Esophagus muscularis mucosa (tissue), 3 donors: ENCODE data around the gene KIF14.

ENCODE experiments used
- CTCF ChIP-seq, 3 experiments: fragments of 200-600 bp in 2 of 3; fragments of 450-650 bp in 1 of 3; sonication (generic) in 2 of 3; IDR thresholded peaks; one replicate each; pipeline ENCODE4 v1.5.1; 2017 to 2019; ENCODE audit warnings: antibody characterized with exemption in 3 of 3, mild to moderate bottlenecking in 2 of 3, moderate library complexity in 1 of 3
- POLR2A ChIP-seq: fragments of 450-650 bp; IDR thresholded peaks from one replicate; pipeline ENCODE4 v1.6.1; 2017; ENCODE audit warnings: antibody characterized with exemption, moderate library complexity, mild to moderate bottlenecking, low read depth
- POLR2AphosphoS5 ChIP-seq, 2 donors: sonication (generic); formaldehyde crosslinking; IDR thresholded peaks; one replicate each; pipeline ENCODE4 v1.6.1; 2017; ENCODE audit warnings: antibody characterized with exemption in 2 of 2

- TF ChIP-seq CTCF (IDR thresholded peaks at IDR 0.05) (no peak), POLR2AphosphoS5 (IDR thresholded peaks at IDR 0.05) (no peak), POLR2A (no peak)
Observed at GRCh38 chr1:200653022-200653462, 32.5 kb upstream of the KIF14 start.
